Neural progenitor cell (in vitro differentiated cells): ENCODE data around the gene GMIP. TPM values are rescaled to one million over a fixed set of nuclear protein-coding genes. Genes with fewer than 3 reads are reported as not detected.

Source experiments
- DNase-seq: peaks from one replicate; pipeline ENCODE4 v3.0.0-alpha.2; 2016; ENCODE audit warnings: low spot score
- H2AFZ ChIP-seq: fragments of 200-600 bp; sonication (generic); replicated peaks from 2 replicates; pipeline ENCODE4 v1.6.1; 2016; ENCODE audit warnings: antibody characterized with exemption
- H3F3A ChIP-seq: fragments of 200-600 bp; sonication (generic); 2 replicates; pipeline ENCODE4 v1.6.1; 2016; ENCODE audit warnings: antibody characterized with exemption, low read depth
- H3K27ac ChIP-seq: fragments of 200-600 bp; sonication (generic); 2 replicates; pipeline ENCODE4 v1.5.1; 2016; ENCODE audit warnings: mild to moderate bottlenecking
- H3K27me3 ChIP-seq: fragments of 200-600 bp; sonication (generic); 2 replicates; pipeline ENCODE4 v1.6.1; 2016; ENCODE audit warnings: mild to moderate bottlenecking, moderate library complexity
- H3K36me3 ChIP-seq: fragments of 200-600 bp; sonication (generic); 2 replicates; pipeline ENCODE4 v1.5.1; 2016
- H3K4me1 ChIP-seq: fragments of 200-600 bp; sonication (generic); 2 replicates; pipeline ENCODE4 v1.6.1; 2016; ENCODE audit warnings: mixed run types
- H3K4me2 ChIP-seq: fragments of 200-600 bp; sonication (generic); 2 replicates; pipeline ENCODE4 v1.6.1; 2016
- H3K4me3 ChIP-seq: fragments of 200-600 bp; sonication (generic); 2 replicates; pipeline ENCODE4 v1.5.1; 2016
- H3K79me2 ChIP-seq: fragments of 200-600 bp; sonication (generic); 2 replicates; pipeline ENCODE4 v1.6.1; 2016; ENCODE audit warnings: low read depth
- H3K9ac ChIP-seq: fragments of 200-600 bp; sonication (generic); 2 replicates; pipeline ENCODE4 v1.6.1; 2016
- H3K9me3 ChIP-seq: fragments of 200-600 bp; sonication (generic); 2 replicates; pipeline ENCODE4 v1.5.1; 2016; ENCODE audit warnings: low read depth
- H4K20me1 ChIP-seq: fragments of 200-600 bp; sonication (generic); 2 replicates; pipeline ENCODE4 v1.6.1; 2016; ENCODE audit warnings: low read depth
- H3K27ac Mint-ChIP-seq: 3 replicates; pipeline ENCODE4 v1.8.0; 2021; ENCODE audit warnings: mixed read lengths
- H3K27me3 Mint-ChIP-seq: 2 replicates; pipeline ENCODE4 v1.8.0; 2022; ENCODE audit warnings: low read depth, mild to moderate bottlenecking, inconsistent platforms, moderate library complexity, mixed read lengths; ENCODE audit not compliant: insufficient read depth
- H3K36me3 Mint-ChIP-seq: 3 replicates; pipeline ENCODE4 v1.8.0; 2021; ENCODE audit warnings: mixed read lengths
- H3K4me1 Mint-ChIP-seq: 3 replicates; pipeline ENCODE4 v1.8.0; 2021; ENCODE audit warnings: mixed read lengths
- H3K4me3 Mint-ChIP-seq: 3 replicates; pipeline ENCODE4 v1.8.0; 2021; ENCODE audit warnings: mild to moderate bottlenecking, moderate library complexity, mixed read lengths
- H3K9me3 Mint-ChIP-seq: 3 replicates; pipeline ENCODE4 v1.8.0; 2020; ENCODE audit warnings: mixed read lengths
- CTCF ChIP-seq: fragments of 200-600 bp; sonication (generic); IDR thresholded peaks from 2 replicates; pipeline ENCODE4 v1.5.1; 2017; ENCODE audit warnings: antibody characterized with exemption, mild to moderate bottlenecking
- EZH2 ChIP-seq: fragments of 200-600 bp; sonication (generic); IDR thresholded peaks from 2 replicates; pipeline ENCODE4 v1.6.1; 2017; ENCODE audit warnings: antibody characterized with exemption, mild to moderate bottlenecking, moderate library complexity
- EZH2phosphoT487 ChIP-seq: fragments of 200-600 bp; sonication (generic); IDR thresholded peaks from 2 replicates; pipeline ENCODE4 v1.6.1; 2017; ENCODE audit warnings: antibody characterized with exemption
- total RNA-seq: library from RNA; depleted of rRNA; stranded (reverse); fragments of >200 nt; gene quantifications from 2 replicates; pipeline ENCODE4 v1.2.3, GENCODE V29; 2015; ENCODE audit warnings: low replicate concordance

GMIP gene
- total RNA-seq, 1 donor from 2014 or later = 6.4 TPM

GRCh38 chr19:19597809-19598306 lies 45.6 kb downstream of the GMIP start:
- no peaks in the 10 kb centered on the region for H3K27me3 ChIP-seq
- TF ChIP-seq CTCF = no peak
- TF ChIP-seq EZH2 = no peak
- TF ChIP-seq EZH2phosphoT487 = no peak
- no peak overlapping the region for H2AFZ ChIP-seq
- no peaks in the 10 kb centered on the region for H4K20me1 ChIP-seq
- H3K9ac ChIP-seq = no peak overlapping the region
- H3K4me2 ChIP-seq = no peak overlapping the region
- Mint-ChIP-seq H3K27ac (no peak overlapping the region), H3K4me3 (no peak overlapping the region), H3K36me3 (peaks cover 9% of the 10 kb centered on the region), H3K9me3 (no peaks in the 10 kb centered on the region), H3K4me1 (peaks cover 10% of the 10 kb centered on the region), H3K27me3 (peaks cover 4% of the 10 kb centered on the region)
- peaks cover 5% of the 10 kb centered on the region for H3K4me1 ChIP-seq
- no peaks in the 10 kb centered on the region for H3F3A ChIP-seq
- DNase-seq = no peak
- H3K4me3 ChIP-seq = no peak overlapping the region
- no peaks in the 10 kb centered on the region for H3K9me3 ChIP-seq
- H3K36me3 ChIP-seq = no peaks in the 10 kb centered on the region
- H3K79me2 ChIP-seq = no peaks in the 10 kb centered on the region
- H3K27ac ChIP-seq = no peak overlapping the region

GRCh38 chr19:19595171-19595701 lies 48.2 kb downstream of the GMIP start:
- Histone ChIP-seq H3K4me2 (no peak overlapping the region), H3K9ac (no peak overlapping the region), H3F3A (peaks cover 8% of the 10 kb centered on the region), H3K4me1 (peaks cover 5% of the 10 kb centered on the region), H3K4me3 (no peak overlapping the region), H2AFZ (no peak overlapping the region), H3K36me3 (no peaks in the 10 kb centered on the region), H3K27me3 (no peaks in the 10 kb centered on the region), H3K27ac (no peak overlapping the region), H3K79me2 (no peaks in the 10 kb centered on the region), H3K9me3 (no peaks in the 10 kb centered on the region), H4K20me1 (no peaks in the 10 kb centered on the region)
- Mint-ChIP-seq H3K36me3 (peaks cover 7% of the 10 kb centered on the region), H3K4me1 (peaks cover 8% of the 10 kb centered on the region), H3K27me3 (peaks cover 3% of the 10 kb centered on the region), H3K9me3 (no peaks in the 10 kb centered on the region), H3K4me3 (no peak overlapping the region), H3K27ac (no peak overlapping the region)
- no peak for DNase-seq
- TF ChIP-seq CTCF (no peak), EZH2 (no peak)

GRCh38 chr19:19594381-19594780 lies 49.1 kb downstream of the GMIP start:
- H3K4me3 ChIP-seq = no peak overlapping the region
- H3K9me3 ChIP-seq = no peaks in the 10 kb centered on the region
- no peak overlapping the region for H3K9ac ChIP-seq
- H3K27ac ChIP-seq = no peak overlapping the region
- Mint-ChIP-seq H3K9me3 (no peaks in the 10 kb centered on the region), H3K27ac (no peak overlapping the region), H3K4me1 (peaks cover 8% of the 10 kb centered on the region), H3K4me3 (no peak overlapping the region), H3K27me3 (peaks cover 3% of the 10 kb centered on the region), H3K36me3 (peaks cover 7% of the 10 kb centered on the region)
- TF ChIP-seq EZH2phosphoT487 = no peak
- TF ChIP-seq CTCF = no peak
- TF ChIP-seq EZH2 = no peak
- H4K20me1 ChIP-seq = no peaks in the 10 kb centered on the region
- H3K27me3 ChIP-seq = no peaks in the 10 kb centered on the region
- H3K4me1 ChIP-seq = peaks cover 5% of the 10 kb centered on the region
- peaks cover 8% of the 10 kb centered on the region for H3F3A ChIP-seq
- H3K79me2 ChIP-seq = no peaks in the 10 kb centered on the region
- DNase-seq = no peak
- H3K36me3 ChIP-seq = no peaks in the 10 kb centered on the region
- no peak overlapping the region for H2AFZ ChIP-seq
- no peak overlapping the region for H3K4me2 ChIP-seq
